Stomach (tissue), 9 donors: ENCODE measurements around the gene IQSEC1. TPM values are rescaled to one million over a fixed set of nuclear protein-coding genes. Genes with fewer than 3 reads are reported as not detected.

Experiments
- DNase-seq, 2 donors: peaks; one replicate each; pipeline versions ENCODE4 v3.0.0 to v3.0.0-alpha.2; 2013 to 2019
- H3K27ac ChIP-seq, 5 donors: fragments of 200-600 bp in 4 of 5; sonication (generic) in 4 of 5; one replicate each; pipeline ENCODE4 v1.5.1; 2013 to 2019; ENCODE audit warnings: mild to moderate bottlenecking in 1 of 5, moderate library complexity in 1 of 5
- H3K27me3 ChIP-seq, 3 donors: fragments of 200-600 bp; sonication (generic); one replicate each; pipeline ENCODE4 v1.5.1; 2017 to 2019; ENCODE audit warnings: mixed run types in 1 of 3
- H3K36me3 ChIP-seq, 4 donors: fragments of 200-600 bp; sonication (generic); 1 replicate in 3 of 4; 2 replicates in 1 of 4; pipeline ENCODE4 v1.5.1; 2016 to 2019
- H3K4me1 ChIP-seq, 4 donors: fragments of 200-600 bp; sonication (generic); one replicate each; pipeline ENCODE4 v1.5.1; 2016 to 2019
- H3K4me3 ChIP-seq, 4 donors: fragments of 200-600 bp; sonication (generic) in 3 of 4; one replicate each; pipeline ENCODE4 v1.5.1; 2016 to 2019; ENCODE audit warnings: mild to moderate bottlenecking in 1 of 4
- H3K9me3 ChIP-seq, 4 donors: fragments of 200-600 bp; sonication (generic); one replicate each; pipeline ENCODE4 v1.5.1; 2016 to 2019
- EP300 ChIP-seq: sonication (generic); formaldehyde crosslinking; IDR thresholded peaks from one replicate; pipeline ENCODE4 v1.6.1; 2017; ENCODE audit warnings: antibody characterized with exemption
- POLR2A ChIP-seq, 4 donors: fragments of 450-650 bp; IDR thresholded peaks; one replicate each; pipeline ENCODE4 v1.6.1; 2016; ENCODE audit warnings: antibody characterized with exemption in 4 of 4, control low read depth in 2 of 4, mild to moderate bottlenecking in 1 of 4, moderate library complexity in 1 of 4
- POLR2AphosphoS5 ChIP-seq, 3 donors: sonication (generic); formaldehyde crosslinking; IDR thresholded peaks; one replicate each; pipeline ENCODE4 v1.6.1; 2016; ENCODE audit warnings: antibody characterized with exemption in 3 of 3
- WGBS, 5 donors: extraction: QIAGEN DNeasy Blood & Tissue Kit in 3 of 5; methylation state at CpG; one replicate each; pipeline versions ENCODE4 v1.1.5 to v1.1.7; 2013 to 2018; 5-methylcytosine and 5-hydroxymethylcytosine counted together
- intact Hi-C: fragments of 100-400 bp; cut with DNase I; formaldehyde crosslinking; loops from one replicate; pipeline ENCODE4 v1.15.1; 2023; ENCODE audit warnings: low total_unique reads
- polyA plus RNA-seq, 3 donors: library from polyadenylated mRNA; stranded (reverse); fragments of 200-250 nt; gene quantifications; one replicate each; pipeline ENCODE4 v1.2.3, GENCODE V29; 2013
- total RNA-seq, 5 donors: library from RNA; depleted of rRNA; stranded (reverse); fragments of >200 nt; gene quantifications; one replicate each; pipeline versions ENCODE4 v1.1.0 to v1.2.3, GENCODE V29; 2014 to 2016
- TF ChIP-seq, protein P1 (sequence below), 7 experiments: fragments of 450-650 bp in 4 of 7; fragments of 200-600 bp in 3 of 7; sonication (generic) in 3 of 7; IDR thresholded peaks; one replicate each; pipeline ENCODE4 v1.5.1; 2016 to 2019; ENCODE audit warnings: antibody characterized with exemption in 7 of 7, control low read depth in 2 of 7, mild to moderate bottlenecking in 1 of 7
- donor health status: healthy with polysubstance abuse.
- donor health status: Bipolar disorder and iron deficiency.
- donor health status: healthy.

Gene IQSEC1
- total and polyA plus RNA-seq, 8 donors: 6.7 to 46.9 (median 20.8) TPM

DNA sequence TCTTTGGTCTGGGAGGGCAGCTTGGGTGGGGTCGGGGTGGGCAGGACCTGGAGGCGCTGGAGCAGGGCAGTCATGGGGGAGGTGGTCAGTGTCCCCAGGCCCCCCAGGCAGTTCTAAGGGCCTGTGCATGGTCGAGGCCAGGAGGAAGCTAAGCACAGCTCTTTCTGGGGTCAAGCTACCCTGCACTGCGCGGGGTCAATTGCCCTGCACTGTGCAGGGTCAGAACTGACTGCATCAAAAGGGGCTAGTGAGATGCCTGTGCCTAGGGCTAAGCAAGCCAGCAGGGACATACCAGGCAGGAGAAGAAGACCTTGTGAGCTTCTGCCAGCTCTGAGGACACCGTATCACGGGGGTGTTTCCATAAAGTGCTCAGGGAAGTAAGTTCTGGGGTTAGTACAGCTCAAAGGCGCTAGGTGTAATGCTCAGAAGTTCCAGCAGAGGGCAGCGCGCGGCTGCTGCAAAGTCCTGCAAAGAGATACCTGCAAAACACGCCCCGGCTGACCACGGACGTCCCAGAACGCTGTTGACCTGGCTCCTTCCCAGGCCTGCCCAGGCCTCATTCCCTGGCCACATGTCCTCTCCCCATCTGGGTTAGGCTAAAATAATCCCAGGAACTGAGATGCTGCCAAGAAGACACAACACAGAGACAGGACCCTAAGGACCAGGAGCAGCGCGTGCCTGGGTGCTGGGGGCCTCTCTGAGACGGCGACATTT lies 18.8 kb upstream of the IQSEC1 start:
- Histone ChIP-seq H3K27me3 (peaks cover 0 to 4% (median 0%) of the 10 kb centered on the region in 3 donors), H3K9me3 (no peaks in the 10 kb centered on the region), H3K4me1 (peaks cover 0 to 13% (median 11%) of the 10 kb centered on the region in 4 donors), H3K27ac (no peak overlapping the region), H3K4me3 (no peak overlapping the region), H3K36me3 (no peaks in the 10 kb centered on the region)
- intact Hi-C loops: loop anchor here (10.0 kb wide), 1 partner anchor 563 kb away; no protein-coding TSS in a partner anchor
- TF ChIP-seq POLR2A (IDR thresholded peaks at IDR 0.05): no peak
- TF ChIP-seq, protein P1, sequence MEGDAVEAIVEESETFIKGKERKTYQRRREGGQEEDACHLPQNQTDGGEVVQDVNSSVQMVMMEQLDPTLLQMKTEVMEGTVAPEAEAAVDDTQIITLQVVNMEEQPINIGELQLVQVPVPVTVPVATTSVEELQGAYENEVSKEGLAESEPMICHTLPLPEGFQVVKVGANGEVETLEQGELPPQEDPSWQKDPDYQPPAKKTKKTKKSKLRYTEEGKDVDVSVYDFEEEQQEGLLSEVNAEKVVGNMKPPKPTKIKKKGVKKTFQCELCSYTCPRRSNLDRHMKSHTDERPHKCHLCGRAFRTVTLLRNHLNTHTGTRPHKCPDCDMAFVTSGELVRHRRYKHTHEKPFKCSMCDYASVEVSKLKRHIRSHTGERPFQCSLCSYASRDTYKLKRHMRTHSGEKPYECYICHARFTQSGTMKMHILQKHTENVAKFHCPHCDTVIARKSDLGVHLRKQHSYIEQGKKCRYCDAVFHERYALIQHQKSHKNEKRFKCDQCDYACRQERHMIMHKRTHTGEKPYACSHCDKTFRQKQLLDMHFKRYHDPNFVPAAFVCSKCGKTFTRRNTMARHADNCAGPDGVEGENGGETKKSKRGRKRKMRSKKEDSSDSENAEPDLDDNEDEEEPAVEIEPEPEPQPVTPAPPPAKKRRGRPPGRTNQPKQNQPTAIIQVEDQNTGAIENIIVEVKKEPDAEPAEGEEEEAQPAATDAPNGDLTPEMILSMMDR (IDR thresholded peaks at IDR 0.05): peak in 5 of 7 experiments; percentile 89 to 99 (median 95)
- DNase-seq: peak; percentile 92
- 28 to 35% (median 34%) methylated on average over 16 to 20 of the region's 20 CpGs for WGBS, 5 donors

DNA sequence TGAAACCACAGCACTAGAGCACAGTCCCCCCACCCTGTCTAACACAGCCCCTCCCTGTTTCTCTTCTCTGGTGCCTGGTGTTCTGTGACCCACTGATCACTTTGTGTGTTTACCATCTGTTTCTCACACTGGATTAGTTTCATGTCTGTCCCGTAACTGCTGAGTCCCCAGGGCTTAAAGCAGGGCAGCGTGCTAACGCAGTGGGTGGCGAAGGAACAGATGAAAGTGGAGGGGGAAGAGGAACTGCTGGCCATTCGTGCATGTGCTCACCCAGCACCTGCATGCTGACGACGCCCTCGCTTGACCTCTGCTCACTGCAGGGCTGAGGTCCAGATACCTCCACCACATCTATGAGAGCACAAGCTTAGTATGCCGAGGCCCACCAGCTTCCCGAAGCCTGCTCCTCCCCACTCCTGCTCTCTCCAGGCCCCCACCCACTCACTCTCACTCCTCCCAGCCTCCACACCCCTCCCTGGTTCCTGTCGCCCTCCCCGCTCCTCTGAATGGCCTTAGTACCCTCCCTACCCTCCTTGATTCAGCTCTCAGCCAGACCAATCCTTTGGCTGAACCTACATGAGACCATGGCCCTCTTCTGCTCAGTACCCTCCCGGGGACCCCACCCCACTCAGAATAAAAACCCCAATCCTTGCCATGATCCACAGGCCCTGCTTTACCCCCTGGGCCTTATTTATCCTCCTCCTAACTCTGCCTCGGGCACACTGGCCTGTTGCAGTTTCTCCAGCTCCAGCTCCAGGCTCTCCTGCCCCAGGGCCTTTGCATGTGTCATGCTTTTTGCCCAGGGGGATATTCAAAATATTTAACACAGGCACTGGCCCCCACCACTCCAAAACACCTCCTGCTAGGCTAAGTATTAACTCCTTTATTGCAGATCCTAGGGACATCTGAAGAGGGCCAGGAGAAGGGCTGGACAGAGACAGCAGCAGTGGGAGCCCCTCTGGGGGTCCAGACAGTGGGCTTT lies 15.1 kb upstream of the IQSEC1 start:
- intact Hi-C loops: loop anchor here (10.0 kb wide), 1 partner anchor 376 kb away; no protein-coding TSS in a partner anchor
- Histone ChIP-seq H3K27me3 (no peaks in the 10 kb centered on the region), H3K9me3 (no peaks in the 10 kb centered on the region), H3K27ac (no peak overlapping the region), H3K36me3 (no peaks in the 10 kb centered on the region), H3K4me3 (no peak overlapping the region), H3K4me1 (peaks cover 0 to 13% (median 11%) of the 10 kb centered on the region in 4 donors)
- no peak for TF ChIP-seq POLR2AphosphoS5 (IDR thresholded peaks at IDR 0.05)
- TF ChIP-seq, protein P1 (IDR thresholded peaks at IDR 0.05): no peak
- no peak for TF ChIP-seq POLR2A (IDR thresholded peaks at IDR 0.05)
- no peak for TF ChIP-seq EP300
- DNase-seq: no peak
- WGBS, 5 donors: 61 to 78% (median 75%) methylated on average over 14 of the region's 14 CpGs

DNA sequence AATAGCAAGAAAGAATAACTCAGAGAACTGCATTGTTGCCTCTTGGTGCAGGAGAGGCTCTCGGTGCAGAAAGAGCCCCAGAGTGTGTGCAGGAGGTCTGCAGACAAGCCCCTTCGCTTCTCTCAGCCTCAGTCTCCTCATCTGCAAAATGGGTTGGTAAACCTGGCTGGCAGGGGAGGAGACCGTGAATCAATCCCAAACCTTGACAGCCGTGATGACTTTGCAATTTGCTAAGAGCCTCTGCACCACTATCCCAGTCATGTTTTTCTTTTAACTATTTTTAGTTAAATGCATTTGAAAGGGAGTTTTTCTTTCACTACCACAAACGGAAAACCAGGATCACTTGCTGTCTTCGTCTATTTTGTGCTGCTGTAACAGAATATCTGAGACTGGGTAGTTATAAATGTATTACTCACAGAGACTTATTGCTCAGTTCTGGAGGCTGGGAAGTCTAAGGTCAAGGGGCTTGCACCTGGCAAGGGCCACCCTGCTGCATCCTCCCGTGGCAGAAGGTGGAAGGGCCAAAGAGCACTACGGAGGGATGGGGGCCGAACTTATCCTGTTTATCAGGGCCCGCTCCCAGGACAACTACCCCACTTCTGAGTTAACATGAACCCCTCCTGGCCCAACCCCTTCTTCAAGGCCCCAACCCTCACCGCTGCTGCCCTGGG lies 14.2 kb upstream of the IQSEC1 start:
- Histone ChIP-seq H3K9me3 (no peaks in the 10 kb centered on the region), H3K27ac (no peak overlapping the region), H3K4me3 (no peak overlapping the region), H3K27me3 (no peaks in the 10 kb centered on the region), H3K36me3 (no peaks in the 10 kb centered on the region), H3K4me1 (peaks cover 0 to 9% (median 8%) of the 10 kb centered on the region in 4 donors)
- 68 to 76% (median 70%) methylated on average over 11 of the region's 11 CpGs for WGBS, 5 donors
- intact Hi-C loops: loop anchor here (10.0 kb wide), 1 partner anchor 377 kb away; no protein-coding TSS in a partner anchor
- no peak for DNase-seq
- no peak for TF ChIP-seq POLR2AphosphoS5 (IDR thresholded peaks at IDR 0.05)
- TF ChIP-seq EP300: no peak
- no peak for TF ChIP-seq POLR2A (IDR thresholded peaks at IDR 0.05)
- TF ChIP-seq, protein P1 (IDR thresholded peaks at IDR 0.05): no peak

DNA sequence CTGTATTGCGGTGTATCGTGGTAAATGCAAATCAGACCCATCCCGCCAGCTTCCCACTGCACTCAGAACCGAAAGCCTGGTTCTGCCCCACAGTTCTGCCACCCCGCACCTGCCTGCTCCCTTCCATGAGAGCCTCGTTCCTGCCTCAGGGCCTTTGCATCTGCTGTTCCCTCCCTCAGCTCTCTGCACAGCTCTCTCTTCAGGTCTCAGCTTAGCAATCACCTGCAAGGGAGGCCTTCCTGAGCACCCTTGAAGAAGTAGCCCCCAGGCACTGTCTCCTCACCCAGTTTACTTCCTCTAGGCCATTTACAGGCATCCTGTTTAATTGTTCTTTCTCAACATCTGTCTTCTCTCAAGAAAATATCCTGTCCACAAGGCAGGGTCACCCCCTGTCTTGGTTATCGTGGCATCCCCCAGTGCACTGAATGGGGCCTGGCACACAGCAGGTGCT lies 13.3 kb upstream of the IQSEC1 start:
- DNase-seq: no peak
- peaks cover 0 to under 1% (median 0%) of the 10 kb centered on the region in 4 donors for H3K4me1 ChIP-seq
- H3K36me3 ChIP-seq: no peaks in the 10 kb centered on the region
- no peak overlapping the region for H3K4me3 ChIP-seq
- intact Hi-C loops: loop anchor here (10.0 kb wide), 1 partner anchor 378 kb away; no protein-coding TSS in a partner anchor
- H3K27ac ChIP-seq: no peak overlapping the region
- no peaks in the 10 kb centered on the region for H3K27me3 ChIP-seq
- no peaks in the 10 kb centered on the region for H3K9me3 ChIP-seq
- TF ChIP-seq, protein P1 (IDR thresholded peaks at IDR 0.05): no peak
- TF ChIP-seq EP300 (no peak), POLR2AphosphoS5 (IDR thresholded peaks at IDR 0.05) (no peak)
- 76 to 91% (median 87%) methylated on average over 6 to 7 of the region's 7 CpGs for WGBS, 5 donors
